KMS-11 (cell line): Measurements from ENCODE around the gene HBG1.

ENCODE experiments used
- H2AFZ ChIP-seq: fragments of 200-600 bp; sonication (generic); 2 replicates; pipeline ENCODE4 v1.6.1; 2016; ENCODE audit warnings: antibody characterized with exemption, mixed run types, low read depth
- H3K27ac ChIP-seq: fragments of 200-600 bp; sonication (generic); 2 replicates; pipeline ENCODE4 v1.6.1; 2016; ENCODE audit warnings: mild to moderate bottlenecking, mixed run types
- H3K27me3 ChIP-seq: fragments of 200-600 bp; sonication (generic); 2 replicates; pipeline ENCODE4 v1.6.1; 2017; ENCODE audit warnings: mild to moderate bottlenecking, low read depth, mixed run types, moderate library complexity; ENCODE audit not compliant: insufficient read depth
- H3K36me3 ChIP-seq: fragments of 200-600 bp; sonication (generic); 2 replicates; pipeline ENCODE4 v1.6.1; 2017; ENCODE audit warnings: mild to moderate bottlenecking, mixed run types; ENCODE audit not compliant: insufficient read depth
- H3K4me1 ChIP-seq: fragments of 200-600 bp; sonication (generic); 2 replicates; pipeline ENCODE4 v1.6.1; 2016; ENCODE audit warnings: mild to moderate bottlenecking, low read depth, mixed run types; ENCODE audit not compliant: poor library complexity, severe bottlenecking
- H3K4me2 ChIP-seq: fragments of 200-600 bp; sonication (generic); 2 replicates; pipeline ENCODE4 v1.7.0; 2016; ENCODE audit warnings: mild to moderate bottlenecking, mixed run types
- H3K4me3 ChIP-seq: fragments of 200-600 bp; sonication (generic); IDR thresholded peaks from 2 replicates; pipeline ENCODE4 v1.6.1; 2017; ENCODE audit warnings: low read depth, low read length, mixed read lengths; ENCODE audit not compliant: insufficient read depth
- H3K79me2 ChIP-seq: fragments of 200-600 bp; sonication (generic); 2 replicates; pipeline ENCODE4 v1.6.1; 2016; ENCODE audit warnings: low read depth, mixed run types; ENCODE audit not compliant: insufficient read depth
- H3K9ac ChIP-seq: fragments of 200-600 bp; sonication (generic); 2 replicates; pipeline ENCODE4 v1.6.1; 2016; ENCODE audit warnings: mild to moderate bottlenecking, mixed run types
- H4K20me1 ChIP-seq: fragments of 200-600 bp; sonication (generic); 2 replicates; pipeline ENCODE4 v1.6.1; 2016; ENCODE audit warnings: mild to moderate bottlenecking, mixed run types; ENCODE audit not compliant: insufficient read depth
- TF ChIP-seq, protein P1 (sequence below): fragments of 200-600 bp; sonication (generic); conservative IDR thresholded peaks from 2 replicates; pipeline ENCODE4 v1.6.1; 2017; ENCODE audit warnings: low read depth, mild to moderate bottlenecking, antibody characterized with exemption, low read length, moderate library complexity, mixed read lengths

HBG1 gene

GRCh38 chr11:5235364-5236095 lies 14.1 kb downstream of the HBG1 start:
- Histone ChIP-seq H3K4me1 (peaks cover 53% of the 10 kb centered on the region), H3K79me2 (no peaks in the 10 kb centered on the region), H4K20me1 (no peaks in the 10 kb centered on the region), H3K4me2 (peak overlapping the region; percentile 69), H3K4me3 (no peak overlapping the region), H3K9ac (no peak overlapping the region), H3K27ac (no peak overlapping the region), H2AFZ (no peak overlapping the region), H3K27me3 (no peaks in the 10 kb centered on the region), H3K36me3 (no peaks in the 10 kb centered on the region)
- TF ChIP-seq, protein P1, sequence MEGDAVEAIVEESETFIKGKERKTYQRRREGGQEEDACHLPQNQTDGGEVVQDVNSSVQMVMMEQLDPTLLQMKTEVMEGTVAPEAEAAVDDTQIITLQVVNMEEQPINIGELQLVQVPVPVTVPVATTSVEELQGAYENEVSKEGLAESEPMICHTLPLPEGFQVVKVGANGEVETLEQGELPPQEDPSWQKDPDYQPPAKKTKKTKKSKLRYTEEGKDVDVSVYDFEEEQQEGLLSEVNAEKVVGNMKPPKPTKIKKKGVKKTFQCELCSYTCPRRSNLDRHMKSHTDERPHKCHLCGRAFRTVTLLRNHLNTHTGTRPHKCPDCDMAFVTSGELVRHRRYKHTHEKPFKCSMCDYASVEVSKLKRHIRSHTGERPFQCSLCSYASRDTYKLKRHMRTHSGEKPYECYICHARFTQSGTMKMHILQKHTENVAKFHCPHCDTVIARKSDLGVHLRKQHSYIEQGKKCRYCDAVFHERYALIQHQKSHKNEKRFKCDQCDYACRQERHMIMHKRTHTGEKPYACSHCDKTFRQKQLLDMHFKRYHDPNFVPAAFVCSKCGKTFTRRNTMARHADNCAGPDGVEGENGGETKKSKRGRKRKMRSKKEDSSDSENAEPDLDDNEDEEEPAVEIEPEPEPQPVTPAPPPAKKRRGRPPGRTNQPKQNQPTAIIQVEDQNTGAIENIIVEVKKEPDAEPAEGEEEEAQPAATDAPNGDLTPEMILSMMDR: no peak

DNA sequence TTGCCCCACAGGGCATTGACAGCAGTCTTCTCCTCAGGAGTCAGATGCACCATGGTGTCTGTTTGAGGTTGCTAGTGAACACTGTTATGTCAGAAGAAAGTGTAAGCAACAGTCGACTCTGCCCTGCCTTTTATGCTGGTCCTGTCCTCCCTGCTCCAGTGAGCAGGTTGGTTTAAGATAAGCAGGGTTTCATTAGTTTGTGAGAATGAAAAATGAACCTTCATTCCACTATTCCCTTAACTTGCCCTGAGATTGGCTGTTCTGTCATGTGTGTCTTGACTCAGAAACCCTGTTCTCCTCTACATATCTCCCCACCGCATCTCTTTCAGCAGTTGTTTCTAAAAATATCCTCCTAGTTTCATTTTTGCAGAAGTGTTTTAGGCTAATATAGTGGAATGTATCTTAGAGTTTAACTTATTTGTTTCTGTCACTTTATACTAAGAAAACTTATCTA lies 15.2 kb downstream of the HBG1 start, which contains the start of gene HBD:
TSS of gene HBD (minus strand) at position 103 of the 454 bp plus-strand sequence. CDS start at position 53, 50 bp downstream.
- no peaks in the 10 kb centered on the region for H3K27me3 ChIP-seq
- no peak within 1 kb of the TSS for H3K4me3 ChIP-seq
- H2AFZ ChIP-seq: peak within 1 kb of the TSS; percentile 41
- H3K4me2 ChIP-seq: peak within 1 kb of the TSS; percentile 69
- H3K4me1 ChIP-seq: peaks cover 64% of the 10 kb centered on the region
- peak within 1 kb of the TSS; percentile 29; the same call in 1 of the 2 replicates for H3K9ac ChIP-seq
- no peaks in the 10 kb centered on the region for H3K79me2 ChIP-seq
- TF ChIP-seq, protein P1: no peak
- peak within 1 kb of the TSS; percentile 74 for H3K27ac ChIP-seq
- H4K20me1 ChIP-seq: no peaks in the 10 kb centered on the region
- H3K36me3 ChIP-seq: no peaks in the 10 kb centered on the region

DNA sequence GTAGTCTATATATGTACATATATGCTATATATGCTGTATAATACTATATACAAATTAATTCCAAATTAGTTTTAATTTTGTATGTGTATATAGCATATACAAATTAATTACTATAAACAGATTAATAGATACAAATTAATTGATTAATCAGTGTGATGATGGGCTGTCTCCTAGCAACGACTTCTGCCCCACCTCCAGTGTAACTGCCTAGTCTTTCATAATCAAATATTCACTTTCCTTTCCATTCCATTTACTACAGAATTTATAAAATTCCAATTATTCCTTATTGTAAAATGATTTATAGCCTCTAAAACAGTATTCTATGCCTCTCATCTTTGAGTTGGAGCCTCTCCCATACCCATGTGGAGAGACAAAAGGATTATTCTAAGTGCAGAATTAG lies 16.4 kb downstream of the HBG1 start:
- TF ChIP-seq, protein P1: no peak
- Histone ChIP-seq H3K27me3 (no peaks in the 10 kb centered on the region), H4K20me1 (no peaks in the 10 kb centered on the region), H2AFZ (no peak overlapping the region), H3K27ac (peak overlapping the region; percentile 74), H3K4me3 (no peak overlapping the region), H3K4me2 (peak overlapping the region; percentile 69; the same call in 1 of the 2 replicates), H3K9ac (no peak overlapping the region), H3K36me3 (no peaks in the 10 kb centered on the region), H3K79me2 (no peaks in the 10 kb centered on the region), H3K4me1 (peaks cover 75% of the 10 kb centered on the region)

GRCh38 chr11:5232821-5233220 lies 16.8 kb downstream of the HBG1 start:
- Histone ChIP-seq H3K4me1 (peaks cover 80% of the 10 kb centered on the region), H3K27me3 (no peaks in the 10 kb centered on the region), H2AFZ (no peak overlapping the region), H3K9ac (no peak overlapping the region), H4K20me1 (no peaks in the 10 kb centered on the region), H3K4me3 (no peak overlapping the region), H3K36me3 (no peaks in the 10 kb centered on the region), H3K79me2 (no peaks in the 10 kb centered on the region), H3K27ac (no peak overlapping the region), H3K4me2 (no peak overlapping the region; the same call in 1 of the 2 replicates)
- TF ChIP-seq, protein P1: no peak
